Endothelial cell of umbilical vein (primary cell): ENCODE data around the gene TMCO2. TPM values are rescaled to one million over a fixed set of nuclear protein-coding genes. Genes with fewer than 3 reads are reported as not detected.

Experiments used
- BruUV-seq: library from RNA; stranded (reverse); fragments of 400-500 nt; replicated peaks from 2 replicates; lab custom pipeline; 2021; lab: Mats Ljungman, UMichigan
- CTCF ChIA-PET: fragments of 300-600, 350-600 bp; sonication (Branson Sonifier 250); formaldehyde crosslinking; loops from one replicate; lab custom pipeline; 2021; ENCODE audit warnings: antibody characterized with exemption, inconsistent platforms; lab: Charles Lee
- POLR2A ChIA-PET: fragments of 300-600, 350-600 bp; sonication (Branson Sonifier 250); formaldehyde crosslinking; loops from one replicate; lab custom pipeline; 2021; ENCODE audit warnings: antibody characterized with exemption, inconsistent platforms; lab: Charles Lee
- DNase-seq: peaks from one replicate; pipeline ENCODE4 v3.0.0-alpha.2; 2011; ENCODE audit warnings: low read depth, low spot score
- FAIRE-seq: peaks from 2 replicates; lab custom pipeline; 2011; peaks lifted over from hg19 to GRCh38; lab: Jason Lieb, UNC
- H2AFZ ChIP-seq: 2 replicates; pipeline ENCODE4 v1.6.0; 2012; ENCODE audit warnings: low read depth, low read length, control low read depth, inconsistent platforms
- H3K27ac ChIP-seq: 2 replicates; pipeline ENCODE4 v1.5.1; 2011; ENCODE audit warnings: low read depth, mild to moderate bottlenecking, control low read depth, low read length, moderate library complexity; ENCODE audit not compliant: insufficient read depth
- H3K27me3 ChIP-seq, 2 experiments: 2 replicates each; pipeline versions ENCODE4 v1.6.0 to v1.6.1; 2011; ENCODE audit warnings: low read length in 2 of 2, mixed read lengths in 1 of 2; ENCODE audit not compliant: control insufficient read depth in 2 of 2, insufficient read depth in 2 of 2
- H3K36me3 ChIP-seq, 2 experiments: 2 replicates in 1 of 2; 3 replicates in 1 of 2; pipeline ENCODE4 v1.5.1; 2011; ENCODE audit warnings: low read length in 2 of 2, mild to moderate bottlenecking in 1 of 2, moderate library complexity in 1 of 2; ENCODE audit not compliant: control insufficient read depth in 2 of 2, insufficient read depth in 2 of 2; ENCODE audit errors: extremely low read depth in 1 of 2
- H3K4me1 ChIP-seq: 3 replicates; pipeline ENCODE4 v1.5.1; 2011; ENCODE audit warnings: mild to moderate bottlenecking, low read length; ENCODE audit not compliant: control insufficient read depth, insufficient read depth; ENCODE audit errors: extremely low read depth
- H3K4me2 ChIP-seq: 2 replicates; pipeline ENCODE4 v1.6.1; 2011; ENCODE audit warnings: low read length, control low read depth, mixed read lengths; ENCODE audit not compliant: insufficient read depth
- H3K4me3 ChIP-seq, 3 experiments: fragments of 200-600 bp in 1 of 3; sonication (generic), shearing (Covaris generic) in 1 of 3; replicated peaks in 1 of 3; 2 replicates each; pipeline ENCODE4 v1.5.1; 2011 to 2016; ENCODE audit warnings: control low read depth in 3 of 3, low read length in 3 of 3, mild to moderate bottlenecking in 2 of 3, inconsistent platforms in 1 of 3, low read depth in 1 of 3, moderate library complexity in 1 of 3; ENCODE audit not compliant: insufficient read depth in 1 of 3
- H3K79me2 ChIP-seq: 2 replicates; pipeline ENCODE4 v1.6.0; 2012; ENCODE audit warnings: low read length, inconsistent platforms; ENCODE audit not compliant: control insufficient read depth, insufficient read depth
- H3K9ac ChIP-seq: replicated peaks from 2 replicates; pipeline ENCODE3; 2011; ENCODE audit warnings: low read length, control low read depth; ENCODE audit not compliant: insufficient read depth; ENCODE audit errors: extremely low read depth
- H3K9me1 ChIP-seq: replicated peaks from 3 replicates; pipeline ENCODE4 v1.6.0; 2011; ENCODE audit warnings: mild to moderate bottlenecking, low read length; ENCODE audit not compliant: control insufficient read depth, insufficient read depth; ENCODE audit errors: extremely low read depth
- H3K9me3 ChIP-seq: replicated peaks from 2 replicates; pipeline ENCODE4 v1.5.1; 2012; ENCODE audit warnings: low read length, inconsistent platforms; ENCODE audit not compliant: control insufficient read depth, insufficient read depth
- H4K20me1 ChIP-seq: replicated peaks from 2 replicates; pipeline ENCODE3; 2011; ENCODE audit warnings: mild to moderate bottlenecking, low read length; ENCODE audit not compliant: control insufficient read depth, insufficient read depth; ENCODE audit errors: extremely low read depth
- CTCF ChIP-seq, 2 donors: IDR thresholded peaks; 1 replicate in 1 of 2; 2 replicates in 1 of 2; pipeline ENCODE4 v1.5.1; 2011; ENCODE audit warnings: low read length in 2 of 2, mild to moderate bottlenecking in 2 of 2, moderate library complexity in 2 of 2, control low read depth in 1 of 2, inconsistent platforms in 1 of 2, low read depth in 1 of 2; ENCODE audit not compliant: insufficient read depth in 1 of 2; ENCODE audit errors: extremely low read depth in 1 of 2
- EZH2 ChIP-seq: IDR thresholded peaks from 2 replicates; pipeline ENCODE4 v1.6.1; 2012; ENCODE audit warnings: borderline replicate concordance, low read depth, mild to moderate bottlenecking, moderate library complexity, low read length, inconsistent platforms; ENCODE audit not compliant: severe bottlenecking
- GATA2 ChIP-seq: IDR thresholded peaks from 2 replicates; pipeline ENCODE4 v1.7.0; 2011; ENCODE audit warnings: low read depth, mild to moderate bottlenecking, moderate library complexity, mixed read lengths, low read length; ENCODE audit not compliant: insufficient read length, insufficient read depth
- JUN ChIP-seq: IDR thresholded peaks from 2 replicates; pipeline ENCODE4 v1.6.1; 2011; ENCODE audit warnings: borderline replicate concordance, low read depth; ENCODE audit not compliant: insufficient read length, insufficient read depth
- MAX ChIP-seq: IDR thresholded peaks from 2 replicates; pipeline ENCODE4 v1.6.1; 2011; ENCODE audit not compliant: insufficient read depth, insufficient read length
- MYC ChIP-seq: IDR thresholded peaks from one replicate; pipeline ENCODE4 v1.6.1; 2011; ENCODE audit warnings: mild to moderate bottlenecking, low read depth, low read length
- POLR2A ChIP-seq: IDR thresholded peaks from 2 replicates; pipeline ENCODE4 v1.6.1; 2012; ENCODE audit warnings: low read depth, mild to moderate bottlenecking, control low read depth, low read length
- POLR2AphosphoS5 ChIP-seq: IDR thresholded peaks from 2 replicates; pipeline ENCODE4 v1.6.1; 2012; ENCODE audit warnings: low read depth, mild to moderate bottlenecking, control low read depth, low read length, moderate library complexity; ENCODE audit not compliant: insufficient read depth
- dilution Hi-C: fragments of 300-500 bp; cut with MboI; formaldehyde crosslinking; loops from one replicate; pipeline ENCODE4 v1.15.0; 2019; ENCODE audit warnings: low sequenced_read_pairs; ENCODE audit not compliant: extremely low pct_ligation_motif_present
- intact Hi-C: fragments of 100-400 bp; cut with micrococcal nuclease; formaldehyde crosslinking; loops from one replicate; pipeline ENCODE4 v1.10.0; 2022
- polyA plus RNA-seq, 4 experiments: library from polyadenylated mRNA; depleted of rRNA in 3 of 4; stranded (reverse) in 3 of 4; unstranded in 1 of 4; fragments of >200 nt; gene quantifications; 2 replicates each; pipeline versions ENCODE4 v1.2.1 to v1.2.3, GENCODE V29; 2011 to 2012; ENCODE audit warnings: missing spikeins in 1 of 4
- total RNA-seq: library from RNA; stranded (reverse); gene quantifications from 2 replicates; pipeline ENCODE4 v1.2.3, GENCODE V29; 2021

TMCO2 gene
- total and polyA plus RNA-seq, 2 donors (not counting 3 experiments of a cell fraction or from before 2014, with no cell fraction given) = not detected

GRCh38 chr1:40266786-40267535 is 19.2 kb downstream of the TMCO2 start:
- Histone ChIP-seq H3K4me2 (no peak overlapping the region), H3K4me1 (no peaks in the 10 kb centered on the region), H3K36me3 (peaks cover 16% of the 10 kb centered on the region in 2 experiments), H3K9me3 (no peaks in the 10 kb centered on the region), H3K4me3 (no peak overlapping the region), H3K27me3 (no peaks in the 10 kb centered on the region), H3K9me1 (no peaks in the 10 kb centered on the region), H2AFZ (no peak overlapping the region), H3K27ac (no peak overlapping the region), H3K79me2 (peaks cover 9% of the 10 kb centered on the region), H4K20me1 (no peaks in the 10 kb centered on the region), H3K9ac (no peak overlapping the region)
- DNase-seq (no peak), FAIRE-seq (no peak)
- dilution Hi-C loops = no loop called here
- intact Hi-C loops = no loop called here
- no peak for TF ChIP-seq EZH2
- TF ChIP-seq POLR2A = no peak
- TF ChIP-seq MYC = no peak
- no peak for TF ChIP-seq CTCF (IDR thresholded peaks at IDR 0.05; ENCODE audit: extremely low read depth in 1 of 2, insufficient read depth in 1 of 2, low read depth in 1 of 2, low read length in 2 of 2)
- TF ChIP-seq GATA2 = no peak
- no peak for TF ChIP-seq MAX
- no peak for TF ChIP-seq POLR2AphosphoS5
- TF ChIP-seq JUN = no peak
- BruUV-seq = no TSS peak
- CTCF ChIA-PET = interaction anchor here (0.6 to 2.9 kb wide), 3 partner anchors 71 to 171 kb away, joined by 3 to 8 read pairs (median 5); no protein-coding TSS in a partner anchor
- POLR2A ChIA-PET = interaction anchor here (0.6 kb wide), 1 partner anchor 18 kb away, joined by 4 read pairs; no protein-coding TSS in a partner anchor
